HG03342 (cell line): ENCODE data around the gene LENG8.

Experiments
- ATAC-seq: cut with Tn5 transposase; IDR thresholded peaks from one replicate; pipeline ENCODE4 v1.9.1; 2021; ENCODE audit warnings: mild to moderate bottlenecking, moderate library complexity; ENCODE audit not compliant: unreplicated experiment

Gene LENG8

DNA sequence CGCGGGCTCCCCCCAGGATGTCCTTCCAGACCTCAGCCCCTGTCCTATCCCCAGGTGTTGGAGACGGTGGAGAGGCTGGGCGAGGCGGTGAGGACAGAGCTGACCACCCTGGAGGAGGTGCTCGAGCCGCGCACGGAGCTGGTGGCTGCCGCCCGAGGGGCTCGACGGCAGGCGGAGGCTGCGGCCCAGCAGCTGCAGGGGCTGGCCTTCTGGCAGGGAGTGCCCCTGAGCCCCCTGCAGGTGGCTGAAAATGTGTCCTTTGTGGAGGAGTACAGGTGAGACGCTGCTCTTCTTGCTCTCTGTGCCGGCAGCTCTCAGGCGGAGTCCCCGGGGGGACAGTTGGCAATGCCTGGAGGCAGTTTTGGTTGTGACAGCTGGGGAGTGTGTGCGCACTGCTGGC, 26.9 kb upstream of the LENG8 start:
- no peak for ATAC-seq

DNA sequence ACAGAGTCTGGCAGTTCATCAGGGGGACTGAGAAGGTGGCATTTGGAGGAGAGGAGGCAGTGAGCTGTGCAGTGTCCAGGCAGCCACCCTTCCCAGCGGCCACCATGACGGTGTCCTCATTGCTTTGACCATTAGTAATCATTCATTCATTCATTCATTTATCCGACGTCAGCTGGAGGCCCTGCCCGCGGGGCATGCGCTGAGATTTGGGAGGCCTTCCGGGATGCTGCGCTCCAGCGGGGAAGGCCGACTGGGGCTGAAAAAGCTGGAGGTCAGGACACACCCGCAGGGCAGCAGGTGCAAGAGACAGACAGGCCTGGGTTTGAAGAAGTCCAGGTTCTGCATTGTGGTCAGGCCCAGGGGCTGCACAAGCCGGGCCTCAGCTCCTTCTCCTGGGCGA, 24.8 kb upstream of the LENG8 start:
- no peak for ATAC-seq

DNA sequence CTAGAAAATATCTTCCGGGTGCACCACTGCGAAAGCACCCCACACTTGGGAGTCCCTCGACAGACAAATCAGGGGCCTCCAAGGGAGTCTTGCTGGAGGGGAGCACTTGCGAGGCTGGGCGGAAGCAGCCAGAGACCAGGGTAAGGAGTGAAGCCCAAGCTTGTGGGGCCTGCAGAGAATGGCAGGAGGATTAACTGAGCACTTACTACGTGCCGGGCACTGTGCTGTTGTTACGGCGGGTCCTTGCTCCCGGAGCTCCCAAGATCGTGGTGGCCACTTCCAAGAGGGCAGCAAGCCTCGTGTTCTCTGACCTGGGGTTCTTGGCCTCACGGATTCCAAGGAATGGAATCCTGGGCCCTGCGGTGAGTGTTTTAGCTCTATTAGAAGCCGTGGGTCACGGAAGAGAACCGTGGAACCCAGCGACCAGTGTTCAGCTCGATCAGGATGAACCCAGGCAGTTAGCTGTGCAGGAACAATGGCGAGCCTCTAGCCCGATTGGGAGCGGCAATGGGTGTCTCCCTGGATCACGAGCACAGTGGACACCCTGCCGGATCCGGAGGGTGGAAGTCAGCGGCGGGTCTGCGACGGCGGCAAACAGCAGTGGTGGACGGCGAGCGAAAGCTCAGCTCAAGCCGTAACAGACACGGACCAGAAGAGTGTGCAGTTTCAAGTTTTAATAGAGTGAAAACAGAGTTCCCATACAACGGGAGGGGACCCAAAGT, 24.2 kb upstream of the LENG8 start:
- no peak for ATAC-seq

DNA sequence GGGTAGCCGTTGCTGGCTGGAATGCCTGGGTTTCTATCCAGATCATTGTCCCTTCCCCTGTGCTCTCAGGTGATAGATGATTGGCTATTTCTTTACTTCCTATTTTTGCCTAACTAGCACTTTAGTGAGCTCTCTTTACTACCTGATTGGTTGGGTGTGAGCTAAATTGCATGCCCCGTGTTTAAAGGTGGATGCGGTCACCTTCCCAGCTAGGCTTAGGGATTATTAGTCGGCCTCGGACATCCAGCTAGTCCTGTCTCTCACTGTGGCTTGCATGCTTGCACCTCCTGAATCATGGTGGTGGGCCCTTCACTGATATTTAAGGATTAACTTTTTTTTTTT, 23.6 kb upstream of the LENG8 start:
- ATAC-seq = no peak

DNA sequence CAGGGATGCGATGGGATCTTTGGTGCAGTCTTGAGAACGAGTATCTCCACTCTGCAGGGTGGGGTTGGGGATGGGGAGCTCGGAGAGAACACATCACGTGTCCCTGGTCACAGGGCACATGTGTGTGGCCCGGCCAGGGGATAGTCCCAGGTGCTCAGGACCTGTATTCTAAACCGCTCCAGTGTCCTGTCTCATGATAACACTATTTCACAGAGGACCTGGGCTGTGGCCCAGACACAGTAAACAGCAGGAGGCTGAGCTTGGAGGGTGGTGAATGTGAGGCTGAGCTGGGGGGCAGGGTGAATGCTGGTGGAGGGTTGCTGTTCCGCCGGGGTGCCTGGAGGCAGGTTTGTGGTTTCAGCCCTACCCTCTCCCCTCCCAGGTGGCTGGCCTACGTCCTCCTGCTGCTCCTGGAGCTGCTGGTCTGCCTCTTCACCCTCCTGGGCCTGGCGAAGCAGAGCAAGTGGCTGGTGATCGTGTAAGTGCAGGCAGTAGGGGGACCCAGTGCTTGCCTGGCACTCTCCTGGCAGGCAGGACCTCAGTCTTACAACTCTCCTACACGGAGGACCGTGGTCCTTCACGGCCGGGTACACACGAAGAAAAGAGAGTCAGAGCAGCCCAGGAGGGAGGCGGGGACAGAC, 22.6 kb upstream of the LENG8 start:
- no peak for ATAC-seq

DNA sequence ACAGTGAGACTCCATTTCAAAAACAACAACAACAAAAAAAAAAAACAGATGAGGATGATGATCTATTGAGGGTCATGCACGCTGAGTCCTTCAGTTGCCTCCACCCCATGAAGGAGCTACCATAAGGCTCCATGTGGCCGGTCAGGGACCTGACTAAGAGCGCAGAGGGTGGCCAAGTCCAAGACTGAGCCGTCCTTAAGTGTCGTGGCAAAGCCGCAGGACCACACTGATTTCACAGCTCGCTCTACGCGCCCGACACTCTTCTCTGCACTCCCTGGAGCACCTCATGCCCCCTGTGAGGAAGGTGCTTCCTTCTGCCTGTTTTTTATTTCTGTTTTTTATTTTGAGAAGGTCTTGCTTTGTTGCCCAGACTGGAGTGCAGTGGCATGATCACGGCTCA, 21.4 kb upstream of the LENG8 start:
- ATAC-seq = no peak

DNA sequence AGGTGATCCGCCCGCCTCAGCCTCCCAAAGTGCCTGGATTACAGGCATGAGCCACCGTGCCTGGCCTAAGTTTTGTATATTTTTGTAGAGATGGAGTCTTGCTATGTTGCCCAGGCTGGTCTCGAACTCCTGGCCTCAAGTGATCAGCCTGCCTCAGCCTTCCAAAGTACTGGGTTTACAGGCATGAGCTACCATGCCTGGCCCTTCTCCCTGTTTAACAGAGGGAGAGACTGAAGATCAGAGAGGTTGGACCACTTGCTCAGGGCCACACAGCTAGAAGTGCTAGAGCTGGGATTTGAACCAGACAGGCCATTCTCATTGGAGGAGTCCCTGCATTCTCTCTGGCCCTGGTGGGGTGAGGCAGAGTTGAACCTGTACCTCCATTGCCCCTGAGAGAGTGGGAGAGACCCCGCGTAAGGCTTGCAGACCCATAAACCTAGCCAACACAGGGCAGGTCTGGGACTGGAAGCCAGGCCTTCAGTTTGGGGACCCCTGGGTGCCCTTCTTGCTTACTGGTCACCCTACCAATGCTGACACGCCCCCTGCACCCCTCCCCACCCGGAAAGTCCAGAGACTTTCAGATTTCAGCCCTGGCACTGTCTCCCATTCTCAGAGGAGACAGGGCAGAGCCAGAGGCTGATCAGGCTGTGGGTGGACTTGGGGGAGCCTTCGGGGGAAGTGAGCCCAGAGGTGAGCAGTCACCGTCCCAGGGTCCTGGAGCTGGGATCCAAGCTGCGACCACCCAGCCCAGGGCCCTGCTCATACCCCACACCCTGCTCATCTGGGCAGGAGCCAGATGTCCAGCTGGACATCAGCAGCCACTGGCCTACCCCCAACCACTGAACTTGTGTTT, 20.4 kb upstream of the LENG8 start:
- no peak for ATAC-seq

DNA sequence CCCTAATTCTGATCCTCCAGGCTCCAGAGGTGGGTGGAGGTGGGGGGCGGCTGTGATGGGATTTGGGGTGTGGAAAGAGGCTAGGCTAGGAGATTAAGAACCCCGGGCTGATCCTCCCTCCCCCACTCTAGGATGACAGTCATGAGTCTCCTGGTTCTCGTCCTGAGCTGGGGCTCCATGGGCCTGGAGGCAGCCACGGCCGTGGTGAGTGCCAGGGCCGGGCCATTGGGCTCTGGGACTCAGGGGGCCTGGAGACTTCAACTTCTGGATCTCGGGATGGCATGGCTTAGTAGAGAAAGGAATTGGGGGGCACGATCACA, 19.9 kb upstream of the LENG8 start:
- no peak for ATAC-seq

DNA sequence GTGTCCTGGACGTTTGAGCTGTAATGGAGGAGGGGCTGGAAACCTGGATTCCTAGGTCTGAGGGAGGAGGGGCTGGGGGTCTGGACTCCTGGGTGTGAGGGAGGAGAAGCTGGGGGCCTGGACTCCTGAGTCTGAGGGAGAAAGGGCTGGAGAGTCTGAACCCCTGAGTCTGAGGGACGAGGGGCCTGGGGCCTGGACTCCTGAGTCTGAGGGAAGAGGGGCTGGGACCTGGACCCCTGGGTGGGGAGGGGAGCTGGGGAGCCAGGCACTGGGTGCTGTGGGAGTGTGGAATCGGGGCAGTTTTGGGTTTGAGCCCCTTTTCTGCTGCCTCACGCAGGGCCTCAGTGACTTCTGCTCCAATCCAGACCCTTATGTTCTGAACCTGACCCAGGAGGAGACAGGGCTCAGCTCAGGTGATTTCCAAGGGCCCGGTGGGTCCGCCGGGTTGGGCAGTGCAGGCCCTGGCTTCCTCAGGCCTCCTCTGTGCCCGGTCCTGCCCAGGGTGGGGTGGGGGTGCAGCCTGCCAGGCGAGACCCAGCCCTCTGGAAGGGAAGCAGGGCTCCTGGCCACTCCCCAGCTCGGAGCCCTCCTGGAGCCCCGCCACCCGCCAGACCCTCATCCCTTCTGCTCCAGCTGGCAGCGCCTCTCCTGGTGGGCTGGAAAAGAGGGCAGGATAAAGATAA, 19.3 kb upstream of the LENG8 start:
- no peak for ATAC-seq

DNA sequence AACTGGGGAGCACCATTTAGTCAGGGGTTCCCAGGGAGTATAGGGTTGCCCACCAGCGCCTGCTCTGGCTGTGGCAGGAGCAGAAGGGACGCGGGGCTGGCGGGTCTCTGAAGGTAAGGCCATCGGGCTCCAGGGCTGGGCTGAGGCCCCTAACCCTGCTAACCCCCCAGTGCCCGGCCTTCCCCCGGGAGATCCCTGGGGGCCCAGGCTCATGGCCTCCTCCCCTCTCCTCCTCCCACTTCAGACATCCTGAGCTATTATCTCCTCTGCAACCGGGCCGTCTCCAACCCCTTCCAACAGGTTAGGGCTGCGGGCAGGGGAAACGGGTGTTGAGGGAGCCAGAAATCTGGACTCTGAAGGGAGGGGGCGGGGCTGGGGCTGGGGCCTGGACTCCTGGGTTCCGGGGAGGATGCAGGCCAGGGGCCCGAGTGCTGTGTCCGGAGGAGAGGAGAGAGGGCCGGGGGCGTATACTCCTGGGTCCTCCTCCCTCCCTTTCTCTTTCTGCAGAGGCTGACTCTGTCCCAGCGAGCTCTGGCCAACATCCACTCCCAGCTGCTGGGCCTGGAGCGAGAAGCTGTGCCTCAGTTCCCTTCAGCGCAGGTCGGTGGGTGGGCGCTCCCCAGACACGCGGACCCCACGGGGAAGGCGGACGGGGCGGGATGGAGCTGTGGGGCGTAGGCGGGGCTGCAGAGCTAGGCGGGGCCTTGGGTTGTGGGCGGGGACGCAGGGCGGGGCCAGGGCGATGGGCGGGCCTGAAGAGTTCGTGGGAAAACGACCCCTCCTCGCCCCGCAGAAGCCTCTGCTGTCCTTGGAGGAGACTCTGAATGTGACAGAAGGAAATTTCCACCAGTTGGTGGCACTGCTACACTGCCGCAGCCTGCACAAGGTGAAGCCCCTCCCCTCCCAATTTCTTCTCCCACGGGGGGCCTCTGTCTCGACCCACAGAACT, 18.4 kb upstream of the LENG8 start:
- no peak for ATAC-seq

DNA sequence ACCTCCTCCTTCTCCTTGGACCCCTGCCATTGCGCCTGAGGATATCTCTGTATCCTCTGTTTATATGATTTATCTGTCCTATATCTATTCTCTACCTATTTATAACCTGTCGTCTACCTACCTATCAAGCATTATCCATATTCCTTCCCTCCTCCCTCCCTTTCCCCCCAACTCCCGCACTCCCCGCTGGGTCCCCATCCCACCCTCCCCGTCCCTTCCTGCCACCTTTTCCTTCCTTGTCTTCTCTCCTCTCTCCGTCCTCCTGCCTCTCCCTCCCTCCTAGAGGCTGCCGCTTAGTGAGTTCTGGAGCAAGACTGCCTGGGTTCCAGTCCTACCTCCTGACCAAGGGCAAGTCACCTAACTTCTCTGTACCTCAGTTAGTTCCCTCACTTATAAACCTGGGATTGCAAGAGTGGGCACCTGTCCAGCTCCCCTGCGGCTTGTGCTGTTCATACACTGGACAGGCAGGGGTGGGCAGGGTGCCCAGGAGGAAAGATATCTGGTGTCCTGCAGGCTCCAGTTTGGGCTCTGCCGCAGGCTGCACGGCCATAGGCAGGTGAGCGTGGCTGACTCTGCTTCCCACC, 17.7 kb upstream of the LENG8 start:
- ATAC-seq = no peak

DNA sequence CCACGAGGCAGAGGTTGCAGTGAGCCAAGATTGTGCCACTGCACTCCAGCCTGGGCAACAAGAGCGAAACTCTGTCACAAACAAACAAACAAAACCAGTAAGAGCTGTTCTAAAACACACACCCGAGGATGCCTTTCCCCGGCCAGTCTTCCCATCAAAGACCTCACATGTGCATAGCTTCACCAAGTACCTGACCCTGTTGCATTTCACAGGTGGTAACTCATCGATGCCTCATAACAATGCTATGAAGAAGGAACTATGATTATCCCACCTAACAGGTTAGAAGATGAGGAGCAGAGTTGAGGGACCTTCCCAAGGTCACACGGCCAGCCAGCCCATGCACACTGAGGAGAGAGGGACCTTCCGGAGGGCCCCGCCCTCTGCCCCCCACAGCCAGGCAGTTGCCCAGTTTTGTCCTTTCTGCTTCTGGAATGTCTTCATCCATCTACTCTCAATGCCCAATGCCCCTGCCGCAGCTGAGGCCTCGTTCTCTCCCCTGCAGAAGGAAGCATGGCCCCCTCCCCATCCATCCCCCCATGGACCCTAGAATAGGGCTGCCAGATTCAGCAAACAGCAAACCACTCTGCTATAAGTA, 16.8 kb upstream of the LENG8 start:
- ATAC-seq = no peak

DNA sequence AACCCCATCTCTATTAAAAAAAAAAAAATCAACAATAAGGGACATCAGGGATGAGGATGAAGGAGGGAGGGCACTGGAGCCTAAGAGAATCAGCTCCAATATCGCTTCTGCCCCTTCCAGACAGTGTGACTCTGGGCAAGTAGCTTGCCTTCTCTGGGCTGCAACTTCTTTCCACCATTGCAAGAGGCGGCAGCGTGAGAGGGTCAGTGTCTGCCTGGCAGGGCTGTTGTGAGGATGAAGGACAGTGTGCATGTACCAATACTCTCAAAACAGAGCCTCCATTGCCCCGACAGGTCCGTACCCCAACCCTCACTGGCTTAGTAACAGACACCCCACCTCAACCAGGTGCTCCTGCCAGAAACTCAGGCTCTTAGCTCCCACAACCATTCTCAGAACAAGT, 15.3 kb upstream of the LENG8 start:
- ATAC-seq = no peak

DNA sequence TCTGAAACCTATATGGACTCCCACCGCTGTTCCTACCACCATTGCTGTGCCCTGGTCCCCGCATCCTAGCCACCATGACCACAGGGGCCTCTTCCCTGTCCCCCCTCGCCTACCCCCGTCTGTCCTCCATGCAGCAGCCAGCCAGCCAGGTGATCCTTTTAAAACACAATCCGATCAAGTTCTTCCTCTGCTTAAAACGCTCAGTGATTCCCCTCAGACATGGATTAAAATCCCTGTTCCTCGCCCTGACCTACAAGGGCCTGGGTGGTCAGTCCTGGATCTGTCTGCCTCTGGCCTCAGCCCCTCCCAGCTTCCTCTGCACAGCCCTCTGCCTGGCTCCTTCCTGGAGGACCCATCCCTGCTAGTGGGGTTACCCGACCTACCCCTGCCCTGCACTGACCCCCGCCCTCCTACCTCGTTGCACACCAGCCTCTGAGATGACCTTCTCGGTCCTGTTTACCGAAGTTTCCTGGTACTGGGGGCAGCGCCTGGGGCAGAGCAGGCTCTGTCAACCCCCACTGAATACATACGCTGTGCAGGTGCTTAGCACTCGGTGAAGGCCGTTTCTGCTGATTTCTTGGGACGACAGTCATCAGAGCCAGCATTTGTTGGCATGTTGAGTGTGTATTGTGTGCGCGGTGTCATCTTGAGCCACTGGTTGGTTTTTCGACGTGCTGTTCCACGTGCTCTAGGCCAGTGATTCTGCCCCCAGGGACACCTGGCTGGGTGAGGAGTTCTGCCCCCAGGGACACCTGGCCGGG, 14.7 kb upstream of the LENG8 start:
- no peak for ATAC-seq

DNA sequence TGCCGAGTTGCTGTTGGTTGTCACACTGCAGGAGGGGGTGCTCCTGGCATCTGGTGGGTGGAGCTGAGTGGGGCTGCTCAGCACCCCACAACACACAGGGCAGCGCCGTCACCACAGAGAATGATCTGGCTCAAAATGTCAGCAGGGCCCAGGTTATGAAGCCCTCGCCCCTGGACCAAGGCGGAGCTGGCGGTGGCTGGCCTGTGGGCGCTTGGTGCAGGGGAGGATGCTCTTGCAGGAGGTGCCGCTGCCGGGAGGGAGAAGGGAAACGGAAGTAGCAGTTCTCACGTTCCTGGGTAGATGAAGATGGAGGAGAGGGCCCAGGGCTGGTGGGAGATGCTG, 14.2 kb upstream of the LENG8 start:
- no peak for ATAC-seq

DNA sequence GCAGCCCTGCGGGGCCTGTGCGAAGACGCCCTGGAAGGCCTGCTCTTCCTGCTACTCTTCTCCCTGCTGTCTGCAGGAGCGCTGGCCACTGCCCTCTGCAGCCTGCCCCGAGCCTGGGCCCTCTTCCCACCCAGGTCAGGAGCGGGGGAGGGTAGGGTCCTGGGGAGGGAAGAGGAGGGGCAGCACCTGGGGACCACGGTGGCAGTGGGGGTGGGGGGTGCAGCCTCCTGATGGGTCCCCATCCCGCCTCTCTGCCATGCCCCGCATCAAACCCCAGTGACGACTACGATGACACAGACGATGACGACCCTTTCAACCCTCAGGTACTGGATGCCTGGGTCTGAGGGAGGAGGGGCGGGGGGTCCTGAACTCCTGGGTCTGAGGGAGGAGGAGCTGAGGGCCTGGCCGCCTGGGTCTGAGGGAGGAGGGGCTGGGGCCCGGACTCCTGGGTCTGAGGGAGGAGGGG, 13.4 kb upstream of the LENG8 start:
- ATAC-seq = no peak

DNA sequence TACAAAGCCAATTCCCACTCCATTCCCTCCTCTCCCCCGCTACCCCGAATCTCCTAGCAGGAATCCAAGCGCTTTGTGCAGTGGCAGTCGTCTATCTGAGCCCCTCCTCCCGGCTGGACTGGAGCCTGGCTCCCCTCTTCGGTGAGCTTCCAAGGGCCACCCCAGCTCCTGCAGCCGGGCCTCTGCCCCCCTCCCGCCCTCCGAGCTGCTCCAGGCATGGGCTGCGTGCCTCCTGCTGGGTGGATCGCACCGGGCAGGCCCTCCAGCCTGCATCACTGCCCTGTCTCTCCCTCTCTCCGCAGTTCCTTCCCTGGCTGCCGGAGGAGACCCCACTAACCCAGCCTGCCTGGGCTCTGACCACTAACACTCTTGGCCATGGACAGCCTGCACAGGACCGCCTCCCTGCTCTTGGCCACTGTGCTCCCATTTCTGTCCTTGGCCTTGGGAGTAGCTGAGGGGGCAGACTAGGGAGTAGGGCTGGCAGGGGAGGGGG, 12.9 kb upstream of the LENG8 start:
- ATAC-seq = no peak

DNA sequence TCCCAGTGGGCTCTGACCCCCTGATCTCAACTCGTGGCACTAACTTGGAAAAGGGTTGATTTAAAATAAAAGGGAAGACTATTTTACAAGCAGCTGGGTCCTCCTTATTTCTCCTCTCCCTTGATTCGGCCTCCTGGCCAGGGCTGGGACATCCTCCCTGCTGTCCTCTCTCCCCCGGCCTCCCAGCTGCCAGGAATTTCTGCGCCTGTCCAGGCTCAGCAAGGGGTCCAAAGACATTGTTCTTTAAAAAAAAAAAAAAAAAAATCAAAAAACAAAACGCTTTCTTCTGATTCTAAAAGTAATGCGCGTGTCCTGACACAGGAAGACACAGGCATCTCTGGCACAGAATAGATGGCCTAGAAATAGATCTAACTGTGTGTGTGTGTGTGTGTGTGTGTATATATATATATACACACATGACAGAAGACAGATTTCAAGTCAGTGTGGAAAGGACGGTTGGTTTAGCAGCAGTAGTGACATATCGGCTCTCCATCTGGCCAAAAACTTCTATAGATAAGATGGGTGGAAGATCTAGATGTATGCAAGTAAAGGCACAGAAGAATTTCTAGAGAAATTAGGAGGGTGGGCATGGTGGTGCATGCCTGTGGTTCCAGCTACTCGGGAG, 12.3 kb upstream of the LENG8 start:
- no peak for ATAC-seq
